Measurements from ENCODE around the gene ANKRD12.
"Not testable (repeated sequence)": the region's sequence is repeated elsewhere in the genome, so short reads cannot be mapped to it uniquely, and the experiment has no call there.

DNA sequence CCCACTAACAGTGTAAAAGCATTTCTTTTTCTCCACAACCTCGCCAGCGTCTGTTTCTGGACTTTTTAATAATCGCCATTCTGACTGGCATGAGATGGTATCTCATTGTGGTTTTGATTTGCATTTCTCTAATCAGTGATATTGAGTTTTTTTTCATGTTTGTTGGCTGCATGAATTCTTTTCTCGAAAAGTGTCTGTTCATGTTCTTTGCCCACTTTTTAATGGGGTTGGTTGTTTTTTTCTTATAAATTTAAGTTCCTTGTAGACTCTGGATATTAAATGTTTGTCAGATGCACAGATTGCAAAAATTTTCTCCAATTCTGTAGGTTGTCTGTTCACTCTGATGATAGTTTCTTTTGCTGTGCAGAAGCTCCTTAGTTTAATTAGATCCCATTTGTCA lies 26.1 kb downstream of the ANKRD12 start:
- TF ChIP-seq, protein P1, sequence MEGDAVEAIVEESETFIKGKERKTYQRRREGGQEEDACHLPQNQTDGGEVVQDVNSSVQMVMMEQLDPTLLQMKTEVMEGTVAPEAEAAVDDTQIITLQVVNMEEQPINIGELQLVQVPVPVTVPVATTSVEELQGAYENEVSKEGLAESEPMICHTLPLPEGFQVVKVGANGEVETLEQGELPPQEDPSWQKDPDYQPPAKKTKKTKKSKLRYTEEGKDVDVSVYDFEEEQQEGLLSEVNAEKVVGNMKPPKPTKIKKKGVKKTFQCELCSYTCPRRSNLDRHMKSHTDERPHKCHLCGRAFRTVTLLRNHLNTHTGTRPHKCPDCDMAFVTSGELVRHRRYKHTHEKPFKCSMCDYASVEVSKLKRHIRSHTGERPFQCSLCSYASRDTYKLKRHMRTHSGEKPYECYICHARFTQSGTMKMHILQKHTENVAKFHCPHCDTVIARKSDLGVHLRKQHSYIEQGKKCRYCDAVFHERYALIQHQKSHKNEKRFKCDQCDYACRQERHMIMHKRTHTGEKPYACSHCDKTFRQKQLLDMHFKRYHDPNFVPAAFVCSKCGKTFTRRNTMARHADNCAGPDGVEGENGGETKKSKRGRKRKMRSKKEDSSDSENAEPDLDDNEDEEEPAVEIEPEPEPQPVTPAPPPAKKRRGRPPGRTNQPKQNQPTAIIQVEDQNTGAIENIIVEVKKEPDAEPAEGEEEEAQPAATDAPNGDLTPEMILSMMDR (IDR thresholded peaks at IDR 0.05): not testable (repeated sequence)
- not testable (repeated sequence) for TF ChIP-seq POLR2A (IDR thresholded peaks at IDR 0.05)

Measured in heart left ventricle (tissue), 13 donors.